ENCODE measurements around the gene EHBP1L1.
"Not testable (repeated sequence)": the region's sequence is repeated elsewhere in the genome, so short reads cannot be mapped to it uniquely, and the experiment has no call there.

EHBP1L1 gene

DNA sequence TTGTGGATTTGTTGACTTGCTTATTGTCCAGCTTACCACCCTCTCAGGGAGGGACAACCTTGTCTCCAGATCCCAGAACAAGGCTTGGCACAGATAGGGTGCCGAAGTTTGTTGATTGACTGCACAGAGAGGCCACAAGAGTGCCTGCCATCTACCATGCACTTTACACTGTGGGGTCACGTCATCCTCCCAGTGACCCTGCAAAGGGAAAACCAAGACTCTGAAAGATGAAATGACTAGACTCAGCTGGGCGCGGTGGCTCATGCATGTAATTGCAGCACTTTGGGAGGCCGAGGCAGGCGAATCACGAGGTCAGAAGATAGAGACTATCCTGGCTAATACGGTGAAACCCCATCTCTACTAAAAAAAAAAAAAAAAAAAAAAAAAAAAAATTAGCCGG, 13.1 kb upstream of the EHBP1L1 start:
- H3K9me3 ChIP-seq (ENCODE audit: low read depth, low read length) = no peaks in the 10 kb centered on the region
- TF ChIP-seq POLR2AphosphoS5 (IDR thresholded peaks at IDR 0.05; ENCODE audit: borderline replicate concordance, low read depth, low read length) (no peak), FOXP2 (optimal IDR thresholded peaks at IDR 0.05; ENCODE audit: control extremely low read depth, extremely low read length, insufficient read depth) (no peak), EZH2 (IDR thresholded peaks at IDR 0.05) (no peak)
- H3K4me3 ChIP-seq = no peak overlapping the region
- no peaks in the 10 kb centered on the region for H3K36me3 ChIP-seq (ENCODE audit: insufficient read depth, low read length)
- H3K9ac ChIP-seq (ENCODE audit: insufficient read length) = no peak overlapping the region
- no peak overlapping the region for H3K27ac ChIP-seq
- DNase-seq (ENCODE audit: low read depth, low spot score) = no peak

GRCh38 chr11:65563601-65564000, 12.3 kb upstream of the EHBP1L1 start:
- Histone ChIP-seq H3K9ac (ENCODE audit: insufficient read length) (no peak overlapping the region), H3K4me3 (no peak overlapping the region), H3K36me3 (ENCODE audit: insufficient read depth, low read length) (peaks cover 2% of the 10 kb centered on the region; the same call in 1 of the 2 replicates), H3K27ac (no peak overlapping the region), H3K9me3 (ENCODE audit: low read depth, low read length) (no peaks in the 10 kb centered on the region)
- TF ChIP-seq POLR2AphosphoS5 (IDR thresholded peaks at IDR 0.05; ENCODE audit: borderline replicate concordance, low read depth, low read length) = no peak
- no peak for TF ChIP-seq FOXP2 (optimal IDR thresholded peaks at IDR 0.05; ENCODE audit: control extremely low read depth, extremely low read length, insufficient read depth)
- no peak for TF ChIP-seq EZH2 (IDR thresholded peaks at IDR 0.05)
- no peak for DNase-seq (ENCODE audit: low read depth, low spot score)

- not testable (repeated sequence) for H3K27ac ChIP-seq; H3K9ac ChIP-seq (ENCODE audit: insufficient read length); DNase-seq (ENCODE audit: low read depth, low spot score)
These were observed 10.8 kb upstream of the EHBP1L1 start for GRCh38 chr11:65564879-65565559.

GRCh38 chr11:65565624-65566453, 10.0 kb upstream of the EHBP1L1 start:
- TF ChIP-seq POLR2AphosphoS5 (IDR thresholded peaks at IDR 0.05; ENCODE audit: borderline replicate concordance, low read depth, low read length) = no peak
- no peak for TF ChIP-seq FOXP2 (optimal IDR thresholded peaks at IDR 0.05; ENCODE audit: control extremely low read depth, extremely low read length, insufficient read depth)
- TF ChIP-seq EZH2 (IDR thresholded peaks at IDR 0.05) = no peak
- H3K4me3 ChIP-seq = no peak overlapping the region
- H3K9me3 ChIP-seq (ENCODE audit: low read depth, low read length) = no peaks in the 10 kb centered on the region
- peaks cover 4% of the 10 kb centered on the region; the same call in 1 of the 2 replicates for H3K36me3 ChIP-seq (ENCODE audit: insufficient read depth, low read length)
- no peak overlapping the region for H3K27ac ChIP-seq
- no peak for DNase-seq (ENCODE audit: low read depth, low spot score)
- H3K9ac ChIP-seq (ENCODE audit: insufficient read length) = no peak overlapping the region

More at GRCh38 chr11:65564879-65565559, 10.8 kb upstream of the EHBP1L1 start:
- not testable (repeated sequence) for H3K36me3 ChIP-seq (ENCODE audit: insufficient read depth, low read length); H3K9me3 ChIP-seq (ENCODE audit: low read depth, low read length); H3K4me3 ChIP-seq

GRCh38 chr11:65569164-65569972, 6.5 kb upstream of the EHBP1L1 start:
- TF ChIP-seq POLR2AphosphoS5 (IDR thresholded peaks at IDR 0.05; ENCODE audit: borderline replicate concordance, low read depth, low read length) (0 out of 2 replicates have a peak, but pooled peaks have one; percentile 57), EZH2 (IDR thresholded peaks at IDR 0.05) (no peak)
- H3K27ac ChIP-seq = peak overlapping the region; percentile 92
- peaks cover 4% of the 10 kb centered on the region; the same call in 1 of the 2 replicates for H3K36me3 ChIP-seq (ENCODE audit: insufficient read depth, low read length)
- no peak for DNase-seq (ENCODE audit: low read depth, low spot score)
- H3K9ac ChIP-seq (ENCODE audit: insufficient read length) = peak overlapping the region; percentile 95
- peak overlapping the region; percentile 98 for H3K4me3 ChIP-seq
- H3K9me3 ChIP-seq (ENCODE audit: low read depth, low read length) = no peaks in the 10 kb centered on the region

DNA sequence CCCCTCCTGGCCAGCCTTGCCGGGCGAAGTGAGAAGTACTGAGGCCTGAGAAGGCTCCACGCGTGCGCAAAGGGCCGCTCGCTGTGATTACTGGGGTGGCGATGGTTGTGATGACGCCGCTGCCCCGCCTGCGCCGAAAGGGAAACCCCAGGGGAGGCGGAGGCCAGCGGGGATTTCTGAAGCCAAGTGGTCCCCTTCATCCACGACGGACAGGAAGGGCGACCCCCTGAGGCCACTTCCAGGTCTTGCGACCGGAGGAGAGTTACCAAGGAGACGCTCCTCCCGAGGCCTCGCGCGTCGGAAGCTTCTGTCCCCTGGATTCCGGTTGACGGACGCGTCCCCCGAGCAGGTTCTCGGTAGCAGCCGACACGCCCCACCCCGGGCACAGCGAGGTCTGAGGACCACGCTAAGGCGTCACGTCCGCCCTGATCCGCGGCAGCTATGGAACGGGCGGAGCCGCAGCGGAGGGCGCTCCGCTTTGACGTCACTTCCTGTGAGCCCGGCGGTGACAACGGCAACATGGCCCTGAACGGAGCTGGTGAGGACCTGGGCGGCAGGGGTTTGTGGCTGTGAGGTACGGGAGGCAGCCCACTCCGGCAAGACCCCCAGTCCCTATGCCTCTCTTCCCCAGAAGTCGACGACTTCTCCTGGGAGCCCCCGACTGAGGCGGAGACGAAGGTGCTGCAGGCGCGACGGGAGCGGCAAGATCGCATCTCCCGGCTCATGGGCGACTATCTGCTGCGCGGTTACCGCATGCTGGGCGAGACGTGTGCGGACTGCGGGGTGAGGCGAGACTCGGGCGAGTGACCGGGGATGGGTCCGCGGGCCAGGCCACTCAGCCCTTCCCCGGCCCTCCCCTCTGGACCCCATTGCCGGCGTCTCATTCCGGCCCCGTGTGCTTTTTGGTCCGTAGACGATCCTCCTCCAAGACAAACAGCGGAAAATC, 5.6 kb upstream of the EHBP1L1 start, which contains the start of gene ZNRD2:
Gene ZNRD2 (plus strand): TSS at position 505 of the 946 bp plus-strand sequence. CDS start 15 bp downstream, at position 520.
- peak; percentile 72 for DNase-seq (ENCODE audit: low read depth, low spot score)
- Histone ChIP-seq H3K9ac (ENCODE audit: insufficient read length) (peak within 1 kb of the TSS; percentile 95), H3K36me3 (ENCODE audit: insufficient read depth, low read length) (peaks cover 4% of the 10 kb centered on the region; the same call in 1 of the 2 replicates), H3K9me3 (ENCODE audit: low read depth, low read length) (no peaks in the 10 kb centered on the region), H3K4me3 (peak within 1 kb of the TSS; percentile 98), H3K27ac (peak within 1 kb of the TSS; percentile 92)
- TF ChIP-seq FOXP2 (optimal IDR thresholded peaks at IDR 0.05; ENCODE audit: control extremely low read depth, extremely low read length, insufficient read depth) = peak; percentile 86
- no peak for TF ChIP-seq EZH2 (IDR thresholded peaks at IDR 0.05)
- TF ChIP-seq POLR2AphosphoS5 (IDR thresholded peaks at IDR 0.05; ENCODE audit: borderline replicate concordance, low read depth, low read length) = peak; percentile 80

DNA sequence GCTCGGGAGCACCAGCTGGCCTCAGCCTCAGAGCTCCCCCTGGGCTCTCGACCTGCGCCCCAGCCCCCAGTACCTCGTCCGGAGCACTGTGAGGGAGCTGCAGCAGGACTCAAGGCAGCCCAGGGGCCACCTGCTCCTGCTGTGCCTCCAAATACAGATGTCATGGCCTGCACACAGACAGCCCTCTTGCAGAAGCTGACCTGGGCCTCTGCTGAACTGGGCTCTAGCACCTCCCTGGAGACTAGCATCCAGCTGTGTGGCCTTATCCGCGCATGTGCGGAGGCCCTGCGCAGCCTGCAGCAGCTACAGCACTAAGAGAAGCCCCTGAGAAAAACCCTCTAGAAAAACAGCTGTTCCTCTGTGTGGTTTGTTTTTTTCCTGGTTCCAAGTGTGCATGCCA, 4.4 kb upstream of the EHBP1L1 start:
- DNase-seq (ENCODE audit: low read depth, low spot score) = no peak
- H3K27ac ChIP-seq = no peak overlapping the region
- H3K4me3 ChIP-seq = peak overlapping the region; percentile 98
- no peaks in the 10 kb centered on the region for H3K9me3 ChIP-seq (ENCODE audit: low read depth, low read length)
- H3K9ac ChIP-seq (ENCODE audit: insufficient read length) = no peak overlapping the region
- TF ChIP-seq FOXP2 (optimal IDR thresholded peaks at IDR 0.05; ENCODE audit: control extremely low read depth, extremely low read length, insufficient read depth) (no peak), EZH2 (IDR thresholded peaks at IDR 0.05) (no peak), POLR2AphosphoS5 (IDR thresholded peaks at IDR 0.05; ENCODE audit: borderline replicate concordance, low read depth, low read length) (no peak)
- peaks cover 4% of the 10 kb centered on the region; the same call in 1 of the 2 replicates for H3K36me3 ChIP-seq (ENCODE audit: insufficient read depth, low read length)
